H9 (cell line): ENCODE measurements around the gene SIN3B. TPM values are rescaled to one million over a fixed set of nuclear protein-coding genes. Genes with fewer than 3 reads are reported as not detected.

ENCODE experiments used
- DNase-seq: peaks from one replicate; pipeline ENCODE4 v3.0.0-alpha.2; 2017
- H2AFZ ChIP-seq: one replicate; pipeline ENCODE4 v1.6.1; 2013; ENCODE audit warnings: mild to moderate bottlenecking, low read length, control low read depth, moderate library complexity
- H2AK5ac ChIP-seq: 2 replicates; pipeline ENCODE4 v1.6.1; 2013; ENCODE audit warnings: low read length, control low read depth, mixed read lengths; ENCODE audit not compliant: insufficient read length
- H2BK120ac ChIP-seq: one replicate; pipeline ENCODE4 v1.6.1; 2013; ENCODE audit warnings: low read depth, mild to moderate bottlenecking, low read length, control low read depth, inconsistent platforms; ENCODE audit not compliant: poor library complexity, severe bottlenecking
- H2BK12ac ChIP-seq: 2 replicates; pipeline ENCODE4 v1.6.1; 2013; ENCODE audit warnings: low read length, control low read depth, mixed read lengths, low read depth; ENCODE audit not compliant: insufficient read length
- H2BK15ac ChIP-seq: 2 replicates; pipeline ENCODE4 v1.6.1; 2013; ENCODE audit warnings: low read depth, low read length, control low read depth
- H2BK20ac ChIP-seq: one replicate; pipeline ENCODE4 v1.6.1; 2013; ENCODE audit warnings: low read depth, mild to moderate bottlenecking, low read length, control low read depth, inconsistent platforms; ENCODE audit not compliant: poor library complexity, severe bottlenecking
- H2BK5ac ChIP-seq: 2 replicates; pipeline ENCODE4 v1.6.1; 2013; ENCODE audit warnings: low read length, control low read depth, mixed read lengths; ENCODE audit not compliant: insufficient read length
- H3K14ac ChIP-seq: 2 replicates; pipeline ENCODE4 v1.6.1; 2013; ENCODE audit warnings: low read length, control low read depth; ENCODE audit not compliant: insufficient read depth
- H3K18ac ChIP-seq: 2 replicates; pipeline ENCODE4 v1.6.1; 2013; ENCODE audit warnings: low read depth, mild to moderate bottlenecking, mixed read lengths, low read length, control low read depth; ENCODE audit not compliant: insufficient read length
- H3K23ac ChIP-seq: 2 replicates; pipeline ENCODE4 v1.6.1; 2013; ENCODE audit warnings: low read length, control low read depth, mixed read lengths, low read depth; ENCODE audit not compliant: insufficient read length
- H3K23me2 ChIP-seq: 2 replicates; pipeline ENCODE4 v1.6.1; 2013; ENCODE audit warnings: low read depth, mild to moderate bottlenecking, mixed read lengths, low read length, control low read depth; ENCODE audit not compliant: insufficient read length, poor library complexity, severe bottlenecking
- H3K27ac ChIP-seq: 2 replicates; pipeline ENCODE4 v1.5.1; 2013; ENCODE audit warnings: low read length, control low read depth, mixed read lengths, low read depth; ENCODE audit not compliant: insufficient read length
- H3K27me3 ChIP-seq: 2 replicates; pipeline ENCODE4 v1.6.1; 2013; ENCODE audit warnings: low read length, control low read depth, inconsistent platforms; ENCODE audit not compliant: insufficient read depth
- H3K4ac ChIP-seq: 2 replicates; pipeline ENCODE4 v1.6.1; 2013; ENCODE audit warnings: low read depth, mild to moderate bottlenecking, control low read depth, inconsistent platforms, low read length, moderate library complexity
- H3K4me1 ChIP-seq: 2 replicates; pipeline ENCODE4 v1.6.1; 2013; ENCODE audit warnings: low read length, control low read depth, inconsistent platforms; ENCODE audit not compliant: insufficient read depth
- H3K4me2 ChIP-seq: 2 replicates; pipeline ENCODE4 v1.6.1; 2013; ENCODE audit warnings: low read length, control low read depth, mixed read lengths; ENCODE audit not compliant: insufficient read length, insufficient read depth
- H3K56ac ChIP-seq: 2 replicates; pipeline ENCODE4 v1.6.1; 2013; ENCODE audit warnings: low read depth, mild to moderate bottlenecking, mixed read lengths, low read length, control low read depth; ENCODE audit not compliant: insufficient read length
- H3K79me1 ChIP-seq: 2 replicates; pipeline ENCODE4 v1.6.1; 2013; ENCODE audit warnings: low read depth, mild to moderate bottlenecking, moderate library complexity, low read length, control low read depth, inconsistent platforms; ENCODE audit not compliant: insufficient read depth, poor library complexity, severe bottlenecking
- H3K79me2 ChIP-seq: 2 replicates; pipeline ENCODE4 v1.6.1; 2013; ENCODE audit warnings: low read length, control low read depth, inconsistent platforms; ENCODE audit not compliant: insufficient read depth
- H3K9ac ChIP-seq: 2 replicates; pipeline ENCODE4 v1.6.1; 2013; ENCODE audit warnings: low read length, control low read depth, mixed read lengths; ENCODE audit not compliant: insufficient read length; ENCODE audit errors: extremely low read depth
- H3K9me3 ChIP-seq: one replicate; pipeline ENCODE4 v1.6.1; 2013; ENCODE audit warnings: low read depth, low read length, inconsistent platforms; ENCODE audit not compliant: control insufficient read depth
- H3T11ph ChIP-seq: one replicate; pipeline ENCODE4 v1.6.1; 2013; ENCODE audit warnings: mild to moderate bottlenecking, low read length, control low read depth, inconsistent platforms
- H4K20me1 ChIP-seq: one replicate; pipeline ENCODE4 v1.6.1; 2013; ENCODE audit not compliant: control insufficient read depth, insufficient read length, insufficient read depth
- H4K5ac ChIP-seq: 2 replicates; pipeline ENCODE4 v1.6.1; 2013; ENCODE audit warnings: low read depth, mild to moderate bottlenecking, mixed read lengths, low read length, control low read depth; ENCODE audit not compliant: insufficient read length
- H4K8ac ChIP-seq: replicated peaks from 2 replicates; pipeline ENCODE4 v1.6.1; 2013; ENCODE audit warnings: low read length, control low read depth, mixed read lengths, low read depth; ENCODE audit not compliant: insufficient read length
- H4K91ac ChIP-seq: 2 replicates; pipeline ENCODE4 v1.6.1; 2013; ENCODE audit warnings: low read depth, mild to moderate bottlenecking, moderate library complexity, mixed read lengths, low read length, control low read depth; ENCODE audit not compliant: insufficient read length
- H3K27ac Mint-ChIP-seq, 3 experiments: 2 replicates in 2 of 3; 3 replicates in 1 of 3; pipeline ENCODE4 v1.8.0; 2020 to 2021; ENCODE audit warnings: mixed read lengths in 3 of 3, mild to moderate bottlenecking in 1 of 3, moderate library complexity in 1 of 3
- H3K27me3 Mint-ChIP-seq: 2 replicates; pipeline ENCODE4 v1.8.0; 2021; ENCODE audit warnings: low read depth, mild to moderate bottlenecking, moderate library complexity, mixed read lengths
- H3K36me3 Mint-ChIP-seq, 3 experiments: 2 replicates in 2 of 3; 3 replicates in 1 of 3; pipeline ENCODE4 v1.8.0; 2020 to 2021; ENCODE audit warnings: low read depth in 3 of 3, mixed read lengths in 3 of 3; ENCODE audit not compliant: insufficient read depth in 1 of 3
- H3K4me1 Mint-ChIP-seq, 2 experiments: 2 replicates each; pipeline ENCODE4 v1.8.0; 2020; ENCODE audit warnings: mixed read lengths in 2 of 2
- H3K4me3 Mint-ChIP-seq, 2 experiments: 2 replicates in 1 of 2; 3 replicates in 1 of 2; pipeline ENCODE4 v1.8.0; 2020 to 2021; ENCODE audit warnings: mild to moderate bottlenecking in 2 of 2, mixed read lengths in 2 of 2, moderate library complexity in 1 of 2
- H3K9me3 Mint-ChIP-seq, 2 experiments: 2 replicates in 1 of 2; 3 replicates in 1 of 2; pipeline ENCODE4 v1.8.0; 2020; ENCODE audit warnings: mild to moderate bottlenecking in 2 of 2, mixed read lengths in 2 of 2, moderate library complexity in 1 of 2
- WGBS: extraction: QIAGEN DNeasy Blood & Tissue Kit; methylation state at CpG from one replicate; pipeline ENCODE4 v1.1.7; 2013; ENCODE audit warnings: missing lambda C conversion rate, low lambda C conversion rate, mixed read lengths; ENCODE audit not compliant: insufficient read length; ENCODE audit errors: extremely low coverage; 5-methylcytosine and 5-hydroxymethylcytosine counted together
- total RNA-seq: library from RNA; stranded (reverse); gene quantifications from 2 replicates; pipeline ENCODE4 v1.2.1, GENCODE V29; 2021
- TF ChIP-seq, protein P1 (sequence below): fragments of 200-600 bp; sonication (generic); conservative IDR thresholded peaks from 3 replicates; pipeline ENCODE4 v1.8.0; 2021; ENCODE audit warnings: antibody characterized with exemption, mild to moderate bottlenecking

SIN3B gene
- total RNA-seq, 1 experiment from 2014 or later = 72.7 TPM

DNA sequence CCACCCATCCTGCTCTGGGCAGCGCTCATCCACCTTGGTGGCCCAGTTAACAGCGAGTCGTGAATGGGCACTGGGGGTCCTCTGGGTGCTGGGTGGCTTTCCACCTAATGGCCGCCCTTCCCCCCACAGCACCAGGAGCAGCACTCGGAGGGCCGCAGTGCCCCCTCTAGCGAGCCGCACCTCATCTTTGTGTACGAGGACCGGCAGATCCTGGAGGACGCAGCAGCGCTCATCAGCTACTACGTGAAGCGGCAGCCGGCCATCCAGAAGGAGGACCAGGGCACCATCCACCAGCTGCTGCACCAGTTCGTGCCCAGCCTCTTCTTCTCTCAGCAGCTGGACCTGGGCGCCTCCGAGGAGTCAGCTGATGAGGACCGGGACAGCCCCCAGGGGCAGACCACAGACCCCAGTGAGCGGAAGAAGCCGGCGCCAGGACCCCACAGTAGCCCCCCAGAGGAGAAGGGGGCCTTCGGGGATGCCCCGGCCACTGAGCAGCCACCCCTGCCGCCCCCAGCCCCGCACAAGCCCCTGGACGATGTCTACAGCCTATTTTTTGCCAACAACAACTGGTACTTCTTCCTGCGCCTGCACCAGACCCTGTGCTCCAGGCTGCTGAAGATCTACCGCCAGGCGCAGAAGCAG is 40.3 kb downstream of the SIN3B start:
- TF ChIP-seq, protein P1, sequence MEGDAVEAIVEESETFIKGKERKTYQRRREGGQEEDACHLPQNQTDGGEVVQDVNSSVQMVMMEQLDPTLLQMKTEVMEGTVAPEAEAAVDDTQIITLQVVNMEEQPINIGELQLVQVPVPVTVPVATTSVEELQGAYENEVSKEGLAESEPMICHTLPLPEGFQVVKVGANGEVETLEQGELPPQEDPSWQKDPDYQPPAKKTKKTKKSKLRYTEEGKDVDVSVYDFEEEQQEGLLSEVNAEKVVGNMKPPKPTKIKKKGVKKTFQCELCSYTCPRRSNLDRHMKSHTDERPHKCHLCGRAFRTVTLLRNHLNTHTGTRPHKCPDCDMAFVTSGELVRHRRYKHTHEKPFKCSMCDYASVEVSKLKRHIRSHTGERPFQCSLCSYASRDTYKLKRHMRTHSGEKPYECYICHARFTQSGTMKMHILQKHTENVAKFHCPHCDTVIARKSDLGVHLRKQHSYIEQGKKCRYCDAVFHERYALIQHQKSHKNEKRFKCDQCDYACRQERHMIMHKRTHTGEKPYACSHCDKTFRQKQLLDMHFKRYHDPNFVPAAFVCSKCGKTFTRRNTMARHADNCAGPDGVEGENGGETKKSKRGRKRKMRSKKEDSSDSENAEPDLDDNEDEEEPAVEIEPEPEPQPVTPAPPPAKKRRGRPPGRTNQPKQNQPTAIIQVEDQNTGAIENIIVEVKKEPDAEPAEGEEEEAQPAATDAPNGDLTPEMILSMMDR = no peak
- Mint-ChIP-seq H3K27ac (no peak overlapping the region), H3K27me3 (no peaks in the 10 kb centered on the region), H3K4me3 (no peak overlapping the region), H3K36me3 (peaks cover 37 to 79% (median 73%) of the 10 kb centered on the region in 3 experiments; a peak in 6 of 7 replicates), H3K9me3 (peaks cover 0 to 3% of the 10 kb centered on the region in 2 experiments; a peak in 1 of 5 replicates), H3K4me1 (no peaks in the 10 kb centered on the region)
- Histone ChIP-seq H2BK120ac (no peak overlapping the region), H4K20me1 (no peaks in the 10 kb centered on the region), H2AK5ac (no peak overlapping the region), H3K9me3 (no peaks in the 10 kb centered on the region), H2BK5ac (no peak overlapping the region), H3K56ac (no peak overlapping the region), H4K5ac (no peak overlapping the region), H2BK12ac (no peak overlapping the region), H3K27ac (no peak overlapping the region), H2AFZ (no peak overlapping the region), H3K4ac (no peak overlapping the region), H3K4me2 (no peak overlapping the region), H3T11ph (no peak overlapping the region), H4K8ac (no peak overlapping the region), H3K4me1 (no peaks in the 10 kb centered on the region), H3K18ac (no peak overlapping the region), H3K27me3 (no peaks in the 10 kb centered on the region), H3K14ac (no peak overlapping the region), H4K91ac (no peak overlapping the region), H3K9ac (no peak overlapping the region), H3K79me1 (peaks cover 2% of the 10 kb centered on the region), H3K23me2 (no peaks in the 10 kb centered on the region), H2BK15ac (no peak overlapping the region), H3K79me2 (peaks cover 5% of the 10 kb centered on the region; the same call in 1 of the 2 replicates), H3K23ac (no peak overlapping the region), H2BK20ac (no peak overlapping the region)
- no CpG with 5 or more reads among the region's 30 CpGs for WGBS
- DNase-seq = no peak
